ENCODE measurements around the gene RERE.

Gene RERE

DNA sequence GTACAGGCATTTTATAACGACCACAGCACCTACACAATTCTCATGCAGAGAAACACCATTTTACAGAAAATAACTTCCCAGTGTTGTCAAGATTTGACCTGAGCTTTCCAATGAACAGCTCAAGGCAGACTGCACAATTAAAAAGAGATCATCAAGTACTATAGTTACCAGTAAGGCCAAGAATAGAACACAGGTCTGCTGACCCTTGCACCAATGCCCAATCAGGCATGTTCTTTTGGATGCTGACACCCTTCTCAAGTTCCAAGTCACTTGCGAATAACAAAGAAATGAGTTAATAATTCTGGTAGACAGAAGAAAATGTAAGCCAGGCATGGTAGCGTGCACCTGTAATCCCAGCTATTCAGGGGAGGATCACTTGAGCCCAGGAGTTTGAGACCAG, 397.6 kb downstream of the RERE start:
- peaks cover 15 to 80% (median 78%) of the 10 kb centered on the region in 5 donors for H3K4me1 ChIP-seq (ENCODE audit: control insufficient read depth in 5 of 5, insufficient read depth in 5 of 5, low read length in 5 of 5)
- H3K9ac ChIP-seq (ENCODE audit: low read length in 5 of 5): peak overlapping the region; percentile 3 to 98 (median 25)
- H3K36me3 ChIP-seq (ENCODE audit: control insufficient read depth in 5 of 5, insufficient read depth in 5 of 5, low read length in 5 of 5): peaks cover 2 to 25% (median 19%) of the 10 kb centered on the region in 5 donors
- peak overlapping the region; percentile 99 for H3K27ac ChIP-seq (ENCODE audit: low read depth, low read length)
- H3K27me3 ChIP-seq (ENCODE audit: control insufficient read depth in 5 of 5, insufficient read depth in 4 of 5, low read length in 5 of 5): no peaks in the 10 kb centered on the region
- H3K4me3 ChIP-seq (ENCODE audit: low read depth in 1 of 5, low read length in 5 of 5): peak overlapping the region; percentile 89 to 97 (median 93)
- no peaks in the 10 kb centered on the region for H3K9me3 ChIP-seq (ENCODE audit: control insufficient read depth in 5 of 5, low read length in 5 of 5)

- H3K36me3 ChIP-seq (ENCODE audit: control insufficient read depth in 5 of 5, insufficient read depth in 5 of 5, low read length in 5 of 5): peaks cover 2 to 27% (median 19%) of the 10 kb centered on the region in 5 donors
- H3K27ac ChIP-seq (ENCODE audit: low read depth, low read length): peak overlapping the region; percentile 99
- H3K9ac ChIP-seq (ENCODE audit: low read length in 5 of 5): peak overlapping the region in 3 of 5 donors; percentile 22 to 98 (median 32)
- peaks cover 12 to 74% (median 71%) of the 10 kb centered on the region in 5 donors for H3K4me1 ChIP-seq (ENCODE audit: control insufficient read depth in 5 of 5, insufficient read depth in 5 of 5, low read length in 5 of 5)
- no peaks in the 10 kb centered on the region for H3K9me3 ChIP-seq (ENCODE audit: control insufficient read depth in 5 of 5, low read length in 5 of 5)
- peak overlapping the region; percentile 32 to 97 (median 92) for H3K4me3 ChIP-seq (ENCODE audit: low read depth in 1 of 5, low read length in 5 of 5)
- H3K27me3 ChIP-seq (ENCODE audit: control insufficient read depth in 5 of 5, insufficient read depth in 4 of 5, low read length in 5 of 5): no peaks in the 10 kb centered on the region
Observed at GRCh38 chr1:8419172-8419571, 398.3 kb downstream of the RERE start.

DNA sequence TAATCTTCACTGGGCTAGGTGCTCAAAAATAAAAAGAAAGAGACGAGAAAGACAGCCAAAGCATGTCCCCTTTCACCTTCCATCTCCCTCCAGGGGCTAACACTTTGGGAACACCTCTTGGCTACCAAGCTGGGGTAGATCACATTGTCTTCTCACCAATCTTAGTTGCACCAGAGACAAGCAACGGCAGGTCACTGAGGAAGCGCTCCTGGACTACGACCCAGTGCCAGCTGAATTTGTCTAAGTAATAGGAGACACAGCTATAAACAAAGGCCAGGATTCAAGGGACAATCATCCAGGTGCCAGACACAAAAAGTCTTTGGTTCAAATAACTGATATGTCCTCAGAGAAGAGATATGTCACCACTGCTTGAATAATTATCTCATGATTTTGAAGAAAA, 399.1 kb downstream of the RERE start:
- H3K9ac ChIP-seq (ENCODE audit: low read length in 5 of 5): peak overlapping the region in 1 of 5 donors; percentile 38
- H3K36me3 ChIP-seq (ENCODE audit: control insufficient read depth in 5 of 5, insufficient read depth in 5 of 5, low read length in 5 of 5): peaks cover 5 to 32% (median 20%) of the 10 kb centered on the region in 5 donors
- peak overlapping the region; percentile 99 for H3K27ac ChIP-seq (ENCODE audit: low read depth, low read length)
- no peaks in the 10 kb centered on the region for H3K27me3 ChIP-seq (ENCODE audit: control insufficient read depth in 5 of 5, insufficient read depth in 4 of 5, low read length in 5 of 5)
- H3K4me1 ChIP-seq (ENCODE audit: control insufficient read depth in 5 of 5, insufficient read depth in 5 of 5, low read length in 5 of 5): peaks cover 12 to 74% (median 69%) of the 10 kb centered on the region in 5 donors
- no peak overlapping the region for H3K4me3 ChIP-seq (ENCODE audit: low read depth in 1 of 5, low read length in 5 of 5)
- no peaks in the 10 kb centered on the region for H3K9me3 ChIP-seq (ENCODE audit: control insufficient read depth in 5 of 5, low read length in 5 of 5)

GRCh38 chr1:8417625-8418024, 399.8 kb downstream of the RERE start:
- H3K4me3 ChIP-seq (ENCODE audit: low read depth in 1 of 5, low read length in 5 of 5): peak overlapping the region in 2 of 5 donors; percentile 13 to 17

DNA sequence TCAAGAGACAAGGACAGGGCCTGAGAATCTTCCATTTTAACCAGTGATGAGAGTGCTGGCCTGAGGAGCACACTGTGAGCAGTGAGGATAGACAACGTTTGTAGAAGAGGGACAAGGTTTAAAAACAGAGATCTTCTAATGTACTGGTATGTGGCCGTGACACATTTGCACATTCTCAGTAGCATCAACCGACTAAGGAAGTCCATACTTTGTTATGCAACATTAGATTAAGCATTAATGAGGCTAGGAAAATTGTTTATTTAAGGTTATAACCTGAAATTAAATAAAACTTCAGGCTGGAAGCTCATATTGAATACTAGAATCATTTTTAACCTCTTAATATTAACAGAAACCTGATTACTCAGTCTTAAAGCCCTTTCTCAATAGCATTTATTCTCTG, 400.6 kb downstream of the RERE start:
- H3K9ac ChIP-seq (ENCODE audit: low read length in 5 of 5): no peak overlapping the region
- no peaks in the 10 kb centered on the region for H3K9me3 ChIP-seq (ENCODE audit: control insufficient read depth in 5 of 5, low read length in 5 of 5)
- peaks cover 23 to 83% (median 76%) of the 10 kb centered on the region in 5 donors for H3K4me1 ChIP-seq (ENCODE audit: control insufficient read depth in 5 of 5, insufficient read depth in 5 of 5, low read length in 5 of 5)
- H3K27ac ChIP-seq (ENCODE audit: low read depth, low read length): peak overlapping the region; percentile 99
- H3K27me3 ChIP-seq (ENCODE audit: control insufficient read depth in 5 of 5, insufficient read depth in 4 of 5, low read length in 5 of 5): no peaks in the 10 kb centered on the region
- no peak overlapping the region for H3K4me3 ChIP-seq (ENCODE audit: low read depth in 1 of 5, low read length in 5 of 5)
- H3K36me3 ChIP-seq (ENCODE audit: control insufficient read depth in 5 of 5, insufficient read depth in 5 of 5, low read length in 5 of 5): peaks cover 5 to 40% (median 20%) of the 10 kb centered on the region in 5 donors

More at GRCh38 chr1:8417625-8418024, 399.8 kb downstream of the RERE start:
- no peak overlapping the region for H3K9ac ChIP-seq (ENCODE audit: low read length in 5 of 5)
- no peaks in the 10 kb centered on the region for H3K27me3 ChIP-seq (ENCODE audit: control insufficient read depth in 5 of 5, insufficient read depth in 4 of 5, low read length in 5 of 5)
- H3K9me3 ChIP-seq (ENCODE audit: control insufficient read depth in 5 of 5, low read length in 5 of 5): no peaks in the 10 kb centered on the region
- H3K27ac ChIP-seq (ENCODE audit: low read depth, low read length): peak overlapping the region; percentile 99
- peaks cover 16 to 79% (median 71%) of the 10 kb centered on the region in 5 donors for H3K4me1 ChIP-seq (ENCODE audit: control insufficient read depth in 5 of 5, insufficient read depth in 5 of 5, low read length in 5 of 5)
- H3K36me3 ChIP-seq (ENCODE audit: control insufficient read depth in 5 of 5, insufficient read depth in 5 of 5, low read length in 5 of 5): peaks cover 5 to 38% (median 20%) of the 10 kb centered on the region in 5 donors

GRCh38 chr1:8415526-8416278, 401.7 kb downstream of the RERE start:
- Histone ChIP-seq H3K9ac (ENCODE audit: low read length in 5 of 5) (peak overlapping the region in 3 of 5 donors; percentile 4 to 28 (median 27)), H3K4me1 (ENCODE audit: control insufficient read depth in 5 of 5, insufficient read depth in 5 of 5, low read length in 5 of 5) (peaks cover 27 to 82% (median 78%) of the 10 kb centered on the region in 5 donors), H3K27me3 (ENCODE audit: control insufficient read depth in 5 of 5, insufficient read depth in 4 of 5, low read length in 5 of 5) (no peaks in the 10 kb centered on the region), H3K4me3 (ENCODE audit: low read depth in 1 of 5, low read length in 5 of 5) (no peak overlapping the region), H3K36me3 (ENCODE audit: control insufficient read depth in 5 of 5, insufficient read depth in 5 of 5, low read length in 5 of 5) (peaks cover 5 to 40% (median 20%) of the 10 kb centered on the region in 5 donors), H3K9me3 (ENCODE audit: control insufficient read depth in 5 of 5, low read length in 5 of 5) (no peaks in the 10 kb centered on the region), H3K27ac (ENCODE audit: low read depth, low read length) (peak overlapping the region; percentile 100)

DNA sequence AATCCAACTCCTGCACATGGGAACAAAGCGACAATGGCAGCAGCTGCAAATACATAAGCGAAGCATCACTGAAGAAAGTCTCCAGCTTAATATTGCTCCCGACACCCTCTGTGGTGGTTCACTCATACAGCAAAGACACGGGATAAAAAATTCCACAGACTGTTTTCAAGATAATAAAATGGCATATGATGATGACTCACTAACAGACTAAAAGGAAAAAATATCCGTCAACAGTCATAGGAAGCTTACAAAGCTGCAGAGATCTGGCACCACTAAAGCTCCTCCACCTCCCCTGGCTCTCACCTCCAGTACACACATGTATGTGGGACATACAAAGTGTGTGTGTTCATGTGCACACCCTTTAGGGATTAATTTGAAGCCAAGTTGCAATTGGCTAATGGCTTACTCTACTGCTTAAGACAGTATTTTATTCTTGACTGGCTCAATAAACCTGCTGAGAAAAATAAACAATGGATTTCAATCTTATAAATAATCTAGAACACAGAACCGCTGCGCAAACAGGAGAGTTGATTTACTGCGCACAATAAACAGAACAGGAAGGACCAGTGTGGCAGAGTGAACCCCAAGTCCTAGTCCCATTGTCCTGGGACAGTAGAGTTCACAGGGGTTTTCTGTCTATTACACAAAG, 405.1 kb downstream of the RERE start:
- peak overlapping the region in 4 of 5 donors; percentile 17 to 81 (median 30) for H3K9ac ChIP-seq (ENCODE audit: low read length in 5 of 5)
- no peaks in the 10 kb centered on the region for H3K9me3 ChIP-seq (ENCODE audit: control insufficient read depth in 5 of 5, low read length in 5 of 5)
- peak overlapping the region; percentile 100 for H3K27ac ChIP-seq (ENCODE audit: low read depth, low read length)
- peak overlapping the region in 2 of 5 donors; percentile 14 to 27 for H3K4me3 ChIP-seq (ENCODE audit: low read depth in 1 of 5, low read length in 5 of 5)
- no peaks in the 10 kb centered on the region for H3K27me3 ChIP-seq (ENCODE audit: control insufficient read depth in 5 of 5, insufficient read depth in 4 of 5, low read length in 5 of 5)
- peaks cover 5 to 31% (median 14%) of the 10 kb centered on the region in 5 donors for H3K36me3 ChIP-seq (ENCODE audit: control insufficient read depth in 5 of 5, insufficient read depth in 5 of 5, low read length in 5 of 5)
- peaks cover 34 to 82% (median 78%) of the 10 kb centered on the region in 5 donors for H3K4me1 ChIP-seq (ENCODE audit: control insufficient read depth in 5 of 5, insufficient read depth in 5 of 5, low read length in 5 of 5)

DNA sequence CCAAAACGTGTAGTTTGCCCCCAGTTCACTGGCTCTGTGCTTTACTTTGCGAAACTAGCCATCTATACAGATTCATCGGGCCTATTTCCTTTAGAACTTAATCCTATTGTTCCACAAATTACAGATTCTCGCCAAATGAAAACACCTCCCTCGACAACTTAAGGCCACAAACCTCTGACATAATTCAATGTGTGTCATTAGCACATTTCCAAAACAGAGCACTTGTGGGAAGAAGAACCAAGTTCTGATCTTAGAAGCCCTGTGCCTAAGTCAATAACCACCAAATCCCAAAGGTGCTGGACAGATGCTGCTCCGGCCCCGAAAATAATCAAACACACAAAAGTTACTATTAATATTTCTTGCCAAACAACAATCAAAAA, 405.6 kb downstream of the RERE start:
- H3K27me3 ChIP-seq (ENCODE audit: control insufficient read depth in 5 of 5, insufficient read depth in 4 of 5, low read length in 5 of 5): no peaks in the 10 kb centered on the region
- H3K27ac ChIP-seq (ENCODE audit: low read depth, low read length): peak overlapping the region; percentile 100
- H3K36me3 ChIP-seq (ENCODE audit: control insufficient read depth in 5 of 5, insufficient read depth in 5 of 5, low read length in 5 of 5): peaks cover 8 to 30% (median 11%) of the 10 kb centered on the region in 5 donors
- peak overlapping the region in 2 of 5 donors; percentile 17 to 25 for H3K9ac ChIP-seq (ENCODE audit: low read length in 5 of 5)
- peak overlapping the region in 2 of 5 donors; percentile 14 to 27 for H3K4me3 ChIP-seq (ENCODE audit: low read depth in 1 of 5, low read length in 5 of 5)
- H3K4me1 ChIP-seq (ENCODE audit: control insufficient read depth in 5 of 5, insufficient read depth in 5 of 5, low read length in 5 of 5): peaks cover 39 to 82% (median 78%) of the 10 kb centered on the region in 5 donors
- no peaks in the 10 kb centered on the region for H3K9me3 ChIP-seq (ENCODE audit: control insufficient read depth in 5 of 5, low read length in 5 of 5)

GRCh38 chr1:8410791-8411190, 406.6 kb downstream of the RERE start:
- H3K4me1 ChIP-seq (ENCODE audit: control insufficient read depth in 5 of 5, insufficient read depth in 5 of 5, low read length in 5 of 5): peaks cover 39 to 78% (median 74%) of the 10 kb centered on the region in 5 donors
- H3K9me3 ChIP-seq (ENCODE audit: control insufficient read depth in 5 of 5, low read length in 5 of 5): no peaks in the 10 kb centered on the region
- H3K27me3 ChIP-seq (ENCODE audit: control insufficient read depth in 5 of 5, insufficient read depth in 4 of 5, low read length in 5 of 5): no peaks in the 10 kb centered on the region
- H3K36me3 ChIP-seq (ENCODE audit: control insufficient read depth in 5 of 5, insufficient read depth in 5 of 5, low read length in 5 of 5): peaks cover 6 to 33% (median 10%) of the 10 kb centered on the region in 5 donors
- peak overlapping the region; percentile 100 for H3K27ac ChIP-seq (ENCODE audit: low read depth, low read length)
- no peak overlapping the region for H3K9ac ChIP-seq (ENCODE audit: low read length in 5 of 5)
- no peak overlapping the region for H3K4me3 ChIP-seq (ENCODE audit: low read depth in 1 of 5, low read length in 5 of 5)

DNA sequence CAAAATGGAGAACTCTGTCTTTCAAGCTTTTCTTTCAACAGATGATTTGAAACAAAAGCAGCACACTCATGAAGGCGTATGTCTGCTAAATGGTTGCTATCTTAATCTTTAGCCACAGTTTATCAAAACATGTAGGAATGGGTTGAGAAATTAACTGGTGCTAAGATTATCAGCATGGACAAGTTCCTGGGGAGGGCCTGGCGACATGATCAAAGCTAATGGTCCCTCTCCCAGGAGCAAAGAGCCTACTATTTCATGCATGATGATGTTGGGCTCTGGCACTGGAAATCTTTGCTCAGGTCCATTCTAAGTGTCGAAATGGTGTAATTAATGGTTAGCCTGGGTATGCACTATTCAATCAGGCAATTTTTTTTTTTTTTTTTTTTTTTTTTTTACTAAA, 407.8 kb downstream of the RERE start:
- no peaks in the 10 kb centered on the region for H3K27me3 ChIP-seq (ENCODE audit: control insufficient read depth in 5 of 5, insufficient read depth in 4 of 5, low read length in 5 of 5)
- H3K9ac ChIP-seq (ENCODE audit: low read length in 5 of 5): peak overlapping the region in 4 of 5 donors; percentile 50 to 85 (median 53)
- H3K9me3 ChIP-seq (ENCODE audit: control insufficient read depth in 5 of 5, low read length in 5 of 5): no peaks in the 10 kb centered on the region
- H3K27ac ChIP-seq (ENCODE audit: low read depth, low read length): peak overlapping the region; percentile 100
- peaks cover 0 to 34% (median 14%) of the 10 kb centered on the region in 5 donors for H3K36me3 ChIP-seq (ENCODE audit: control insufficient read depth in 5 of 5, insufficient read depth in 5 of 5, low read length in 5 of 5)
- peak overlapping the region in 4 of 5 donors; percentile 5 to 45 (median 31) for H3K4me3 ChIP-seq (ENCODE audit: low read depth in 1 of 5, low read length in 5 of 5)
- H3K4me1 ChIP-seq (ENCODE audit: control insufficient read depth in 5 of 5, insufficient read depth in 5 of 5, low read length in 5 of 5): peaks cover 39 to 75% (median 65%) of the 10 kb centered on the region in 5 donors
